HG02642 (cell line): ENCODE measurements around the gene UBN2.
A peak's percentile ranks its signal among the peaks of the same experiment; 100 is the strongest.

ENCODE experiments used
- ATAC-seq: cut with Tn5 transposase; IDR thresholded peaks from one replicate; pipeline ENCODE4 v1.9.1; 2021; ENCODE audit warnings: mild to moderate bottlenecking; ENCODE audit not compliant: unreplicated experiment, poor library complexity

The UBN2 gene

GRCh38 chr7:139231513-139232376, 708 bp downstream of the UBN2 start:
- peak; percentile 40 for ATAC-seq

- ATAC-seq: no peak
Observed at GRCh38 chr7:139232377-139232717, 1.3 kb downstream of the UBN2 start.

- no peak for ATAC-seq
Observed at GRCh38 chr7:139232904-139233303, 1.9 kb downstream of the UBN2 start.

- ATAC-seq: no peak
Observed at GRCh38 chr7:139241258-139241657, 10.2 kb downstream of the UBN2 start.

- no peak for ATAC-seq
Observed at GRCh38 chr7:139242741-139243281, 11.8 kb downstream of the UBN2 start.

- no peak for ATAC-seq
Observed at GRCh38 chr7:139245401-139245800, 14.4 kb downstream of the UBN2 start.

GRCh38 chr7:139246494-139246893, 15.5 kb downstream of the UBN2 start:
- no peak for ATAC-seq

GRCh38 chr7:139246905-139247304, 15.9 kb downstream of the UBN2 start:
- ATAC-seq: no peak

- no peak for ATAC-seq
Observed at GRCh38 chr7:139249179-139249810, 18.3 kb downstream of the UBN2 start.

- no peak for ATAC-seq
Observed at GRCh38 chr7:139252451-139252850, 21.4 kb downstream of the UBN2 start.

GRCh38 chr7:139254281-139254680, 23.2 kb downstream of the UBN2 start:
- no peak for ATAC-seq

- no peak for ATAC-seq
Observed at GRCh38 chr7:139254728-139255127, 23.7 kb downstream of the UBN2 start.

GRCh38 chr7:139255290-139255689, 24.3 kb downstream of the UBN2 start:
- ATAC-seq: no peak

GRCh38 chr7:139259142-139259541, 28.1 kb downstream of the UBN2 start:
- ATAC-seq: no peak

GRCh38 chr7:139264220-139264619, 33.2 kb downstream of the UBN2 start:
- no peak for ATAC-seq

- no peak for ATAC-seq
Observed at GRCh38 chr7:139265673-139266072, 34.6 kb downstream of the UBN2 start.

- no peak for ATAC-seq
Observed at GRCh38 chr7:139271718-139272628, 40.9 kb downstream of the UBN2 start.

- no peak for ATAC-seq
Observed at GRCh38 chr7:139284252-139284896, 53.3 kb downstream of the UBN2 start.

- ATAC-seq: no peak
Observed at GRCh38 chr7:139286144-139286543, 55.1 kb downstream of the UBN2 start.

GRCh38 chr7:139292821-139293220, 61.8 kb downstream of the UBN2 start:
- ATAC-seq: no peak
